Stimulated activated CD4-positive, alpha-beta T cell treated with anti-CD3 and anti-CD28 coated beads, Interleukin-4, amount 100 ng/mL, for 24 hours (primary cell): ENCODE results near the gene ALAS1.

ENCODE experiments used
- DNase-seq: peaks from one replicate; pipeline ENCODE4 v3.0.0-alpha.2; 2020

ALAS1 gene

GRCh38 chr3:52223449-52224408 is 25.8 kb downstream of the ALAS1 start:
- no peak for DNase-seq

GRCh38 chr3:52225452-52226228 is 27.7 kb downstream of the ALAS1 start, which contains the start of gene TLR9:
Gene TLR9 (minus strand): TSS chr3:52225645. CDS start chr3:52225529, 116 bp downstream.
- DNase-seq: peak; percentile 30

- no peak for DNase-seq
Observed at GRCh38 chr3:52226229-52226817, 28.4 kb downstream of the ALAS1 start.

GRCh38 chr3:52227117-52227516 is 29.2 kb downstream of the ALAS1 start:
- DNase-seq: no peak

GRCh38 chr3:52227766-52228165 is 29.8 kb downstream of the ALAS1 start:
- no peak for DNase-seq

- DNase-seq: no peak
Observed at GRCh38 chr3:52228266-52228665, 30.3 kb downstream of the ALAS1 start.

GRCh38 chr3:52228751-52229291 is 30.9 kb downstream of the ALAS1 start:
- no peak for DNase-seq

GRCh38 chr3:52229656-52230055 is 31.7 kb downstream of the ALAS1 start:
- DNase-seq: no peak

GRCh38 chr3:52230461-52230860 is 32.5 kb downstream of the ALAS1 start:
- no peak for DNase-seq

GRCh38 chr3:52230889-52231499 is 33.0 kb downstream of the ALAS1 start:
- no peak for DNase-seq

- DNase-seq: peak; percentile 91
Observed at GRCh38 chr3:52231502-52232278, 33.7 kb downstream of the ALAS1 start.

GRCh38 chr3:52232279-52233107 is 34.5 kb downstream of the ALAS1 start:
- peak; percentile 43 for DNase-seq

GRCh38 chr3:52233108-52233591 is 35.2 kb downstream of the ALAS1 start:
- no peak for DNase-seq

- no peak for DNase-seq
Observed at GRCh38 chr3:52233968-52234367, 36.0 kb downstream of the ALAS1 start.

GRCh38 chr3:52234516-52235447 is 36.8 kb downstream of the ALAS1 start:
- no peak for DNase-seq

GRCh38 chr3:52236424-52236886 is 38.5 kb downstream of the ALAS1 start:
- DNase-seq: no peak

GRCh38 chr3:52237006-52237656 is 39.2 kb downstream of the ALAS1 start:
- no peak for DNase-seq

- no peak for DNase-seq
Observed at GRCh38 chr3:52237657-52238172, 39.8 kb downstream of the ALAS1 start.
